HuH-7.5 (cell line): ENCODE measurements around the gene SELENOO.
"Not testable (repeated sequence)": the region's sequence is repeated elsewhere in the genome, so short reads cannot be mapped to it uniquely, and the experiment has no call there.

Experiments
- DNase-seq: peaks from one replicate; pipeline ENCODE4 v3.0.0; 2011; ENCODE audit warnings: low spot score

Gene SELENOO

GRCh38 chr22:50199829-50200460 lies 866 bp upstream of the SELENOO start:
- no peak for DNase-seq

DNA sequence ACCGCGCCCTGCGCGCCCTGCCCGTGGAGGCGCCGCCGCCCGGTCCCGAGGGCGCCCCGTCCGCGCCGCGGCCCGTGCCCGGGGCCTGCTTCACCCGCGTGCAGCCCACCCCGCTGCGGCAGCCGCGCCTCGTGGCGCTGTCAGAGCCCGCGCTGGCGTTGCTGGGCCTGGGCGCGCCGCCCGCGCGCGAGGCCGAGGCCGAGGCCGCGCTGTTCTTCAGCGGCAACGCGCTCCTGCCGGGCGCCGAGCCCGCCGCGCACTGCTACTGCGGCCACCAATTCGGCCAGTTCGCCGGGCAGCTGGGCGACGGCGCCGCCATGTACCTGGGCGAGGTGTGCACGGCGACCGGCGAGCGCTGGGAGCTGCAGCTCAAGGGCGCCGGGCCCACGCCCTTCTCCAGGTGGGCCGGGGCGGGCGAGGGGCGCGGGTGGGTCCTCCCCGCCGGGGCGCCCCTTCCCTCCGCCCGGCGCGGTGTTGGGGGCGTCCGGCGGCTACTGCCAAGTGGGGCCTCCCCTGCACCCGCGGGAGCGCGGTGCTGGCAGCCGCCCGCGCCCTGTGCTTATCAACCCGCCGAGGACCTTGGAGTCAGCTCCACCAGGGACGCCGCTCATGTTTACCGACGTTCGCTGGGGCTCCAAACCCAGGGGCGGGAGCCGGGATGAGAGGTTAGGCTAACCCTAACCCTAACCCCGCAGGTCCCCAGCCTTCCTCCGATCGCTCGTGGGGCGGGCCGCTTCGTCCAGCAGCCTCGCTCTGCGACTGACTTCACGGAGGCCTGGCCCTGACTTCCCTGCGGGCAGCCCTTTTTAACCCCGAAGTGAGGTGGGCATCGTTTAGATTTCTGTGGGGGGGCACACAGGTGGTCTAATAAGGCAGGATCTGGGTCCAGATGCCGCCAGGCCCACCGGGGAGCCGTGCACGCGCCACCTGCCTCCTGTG lies 649 bp downstream of the SELENOO start:
- peak; percentile 75 for DNase-seq

DNA sequence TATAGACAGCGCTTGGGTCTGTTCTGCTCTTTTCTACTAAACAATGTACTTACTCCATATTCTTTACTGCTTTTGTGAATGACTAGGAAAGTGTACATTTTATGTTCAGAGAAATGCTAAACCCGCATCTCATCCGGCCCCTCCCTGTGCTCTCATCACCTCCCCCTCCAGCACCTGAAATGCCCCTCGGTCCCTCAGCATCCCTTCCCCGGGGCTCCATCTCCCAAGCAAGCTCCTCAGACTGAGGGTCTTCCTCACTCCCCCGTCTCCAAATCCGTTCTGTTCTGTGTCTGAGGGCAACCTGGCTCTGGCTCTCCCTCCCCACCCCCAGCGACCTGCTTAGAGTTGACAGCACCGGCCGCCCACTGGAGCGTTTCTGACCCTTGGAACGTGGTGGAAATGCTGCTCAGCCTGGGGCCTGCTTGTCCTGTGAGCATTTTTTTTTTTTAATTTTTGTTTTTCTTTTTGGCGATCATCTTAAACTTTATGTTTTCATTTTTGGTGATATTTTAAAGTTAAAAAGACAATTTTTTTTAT lies 1.4 kb downstream of the SELENOO start:
- peak; percentile 83 for DNase-seq

GRCh38 chr22:50203288-50203687 lies 2.5 kb downstream of the SELENOO start:
- DNase-seq = no peak

- DNase-seq = no peak
Measured at GRCh38 chr22:50204571-50204970, 3.8 kb downstream of the SELENOO start.

GRCh38 chr22:50204998-50205397 lies 4.2 kb downstream of the SELENOO start:
- DNase-seq = not testable (repeated sequence)

GRCh38 chr22:50205781-50206569 lies 5.2 kb downstream of the SELENOO start:
- no peak for DNase-seq

- DNase-seq = peak; percentile 88
Measured at GRCh38 chr22:50206599-50206998, 5.8 kb downstream of the SELENOO start.

- no peak for DNase-seq
Measured at GRCh38 chr22:50207383-50208140, 6.8 kb downstream of the SELENOO start.

GRCh38 chr22:50208430-50208938 lies 7.7 kb downstream of the SELENOO start:
- DNase-seq = no peak

DNA sequence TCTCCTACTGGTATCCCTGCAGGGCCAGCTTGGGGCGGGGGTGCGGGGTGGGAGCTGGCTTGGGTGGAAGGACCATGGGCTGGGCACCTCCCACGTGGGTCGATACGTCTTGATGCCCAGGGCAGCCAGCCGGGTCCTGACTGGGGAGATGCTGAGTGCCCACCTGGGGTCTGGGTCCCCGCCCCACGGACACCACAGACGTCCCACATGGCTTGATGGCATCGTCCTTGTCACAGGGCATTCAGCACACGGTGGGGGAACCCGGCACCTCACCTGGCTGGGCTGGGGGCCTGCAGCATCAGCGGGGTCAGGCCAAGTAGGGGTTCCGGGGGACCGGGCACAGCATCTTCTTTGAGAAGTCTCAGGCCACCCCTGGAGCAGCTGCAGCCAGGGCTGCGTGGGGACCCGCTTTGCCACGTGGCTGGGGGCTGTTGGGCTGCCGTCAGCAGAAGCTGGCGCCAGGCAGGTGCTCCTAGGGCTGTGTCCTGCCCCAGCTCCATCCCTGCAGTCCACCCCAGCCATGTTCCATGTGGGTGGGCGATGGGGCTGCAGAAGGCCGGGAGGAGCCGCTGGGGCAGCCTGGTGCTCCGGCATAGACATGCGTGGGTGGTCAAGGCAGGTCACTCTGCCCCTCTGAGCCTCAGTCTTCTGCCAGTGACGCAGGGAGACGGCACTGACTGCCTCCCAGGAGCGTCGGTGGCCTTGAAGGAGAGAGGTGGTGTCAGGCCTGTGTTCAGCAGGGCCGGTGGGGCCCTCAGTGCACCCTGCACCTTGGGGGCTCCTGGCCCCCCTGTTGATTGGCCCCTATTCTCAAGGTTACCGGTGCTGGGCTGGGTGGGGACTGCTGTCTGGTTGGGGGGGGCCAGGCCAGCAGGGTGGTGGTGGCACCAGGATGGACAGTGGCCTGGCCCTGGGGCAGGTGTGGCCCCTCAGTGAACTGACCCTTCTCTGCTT lies 8.4 kb downstream of the SELENOO start:
- no peak for DNase-seq

DNA sequence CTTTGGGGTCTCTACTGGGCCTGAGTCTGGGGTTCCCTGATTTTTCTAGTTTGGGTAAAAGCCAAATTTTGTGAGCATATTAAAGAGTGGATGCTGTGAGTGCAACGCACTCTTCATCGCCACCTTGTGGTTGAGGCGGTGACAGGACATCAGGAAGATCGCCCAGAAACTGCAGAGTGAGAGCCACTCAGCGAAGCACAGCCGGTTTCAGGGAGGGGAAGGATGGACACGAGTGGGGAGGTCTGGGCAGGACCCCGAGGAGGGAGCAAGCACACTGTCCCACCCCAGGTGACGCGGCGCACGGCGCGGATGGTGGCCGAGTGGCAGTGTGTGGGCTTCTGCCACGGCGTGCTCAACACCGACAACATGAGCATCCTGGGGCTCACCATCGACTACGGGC lies 9.1 kb downstream of the SELENOO start:
- peak; percentile 91 for DNase-seq

DNA sequence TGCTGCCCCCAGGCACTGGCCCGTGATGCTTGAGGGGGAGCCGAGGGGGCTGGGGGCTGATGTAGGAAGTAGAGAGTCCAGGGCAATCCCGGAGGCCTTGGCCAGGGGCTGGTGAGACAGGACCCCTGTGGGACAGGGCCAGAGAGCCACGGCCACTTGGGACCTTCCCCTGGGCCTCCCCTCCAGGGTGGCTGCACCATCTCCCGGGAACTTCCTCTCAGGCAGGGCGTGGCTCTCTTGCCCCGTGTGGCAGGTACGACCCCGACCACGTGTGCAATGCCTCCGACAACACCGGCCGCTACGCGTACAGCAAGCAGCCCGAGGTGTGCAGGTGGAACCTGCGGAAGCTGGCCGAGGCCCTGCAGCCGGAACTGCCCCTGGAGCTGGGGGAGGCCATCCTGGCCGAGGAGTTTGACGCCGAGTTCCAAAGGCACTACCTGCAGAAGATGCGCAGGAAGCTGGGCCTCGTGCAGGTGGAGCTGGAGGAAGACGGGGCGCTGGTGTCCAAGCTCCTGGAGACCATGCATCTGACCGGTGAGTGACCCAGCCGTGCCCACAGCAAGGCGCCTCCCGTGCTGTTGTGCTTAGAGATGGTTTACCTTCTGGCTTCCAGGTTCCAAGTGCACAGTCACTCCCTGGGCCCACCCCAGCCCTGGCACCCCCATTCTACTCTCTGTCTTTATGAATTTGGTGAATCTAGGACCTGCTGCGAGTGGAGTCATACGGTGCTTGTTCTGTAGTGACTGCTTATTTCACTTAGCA lies 9.7 kb downstream of the SELENOO start:
- no peak for DNase-seq

DNA sequence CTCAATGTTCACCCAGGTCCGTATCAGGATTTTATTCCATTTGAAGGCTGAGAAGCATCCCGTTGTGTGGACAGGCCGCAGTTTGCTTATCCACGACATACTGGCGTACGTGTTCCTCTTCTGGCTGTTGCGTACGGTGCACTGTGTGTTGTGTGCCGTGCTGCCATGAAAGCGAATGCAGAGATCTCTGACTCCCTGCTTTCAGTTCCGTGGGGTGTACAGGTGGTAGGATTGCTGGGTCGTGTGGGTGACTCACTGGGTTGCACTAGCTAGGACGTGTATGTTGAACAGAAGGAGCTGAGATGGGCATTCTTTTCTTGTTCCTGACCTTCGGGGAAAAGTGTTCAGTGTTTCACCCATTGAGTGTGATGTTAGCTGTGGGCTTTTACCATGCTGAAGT lies 10.3 kb downstream of the SELENOO start:
- no peak for DNase-seq

- no peak for DNase-seq
Measured at GRCh38 chr22:50213263-50213662, 12.5 kb downstream of the SELENOO start.

DNA sequence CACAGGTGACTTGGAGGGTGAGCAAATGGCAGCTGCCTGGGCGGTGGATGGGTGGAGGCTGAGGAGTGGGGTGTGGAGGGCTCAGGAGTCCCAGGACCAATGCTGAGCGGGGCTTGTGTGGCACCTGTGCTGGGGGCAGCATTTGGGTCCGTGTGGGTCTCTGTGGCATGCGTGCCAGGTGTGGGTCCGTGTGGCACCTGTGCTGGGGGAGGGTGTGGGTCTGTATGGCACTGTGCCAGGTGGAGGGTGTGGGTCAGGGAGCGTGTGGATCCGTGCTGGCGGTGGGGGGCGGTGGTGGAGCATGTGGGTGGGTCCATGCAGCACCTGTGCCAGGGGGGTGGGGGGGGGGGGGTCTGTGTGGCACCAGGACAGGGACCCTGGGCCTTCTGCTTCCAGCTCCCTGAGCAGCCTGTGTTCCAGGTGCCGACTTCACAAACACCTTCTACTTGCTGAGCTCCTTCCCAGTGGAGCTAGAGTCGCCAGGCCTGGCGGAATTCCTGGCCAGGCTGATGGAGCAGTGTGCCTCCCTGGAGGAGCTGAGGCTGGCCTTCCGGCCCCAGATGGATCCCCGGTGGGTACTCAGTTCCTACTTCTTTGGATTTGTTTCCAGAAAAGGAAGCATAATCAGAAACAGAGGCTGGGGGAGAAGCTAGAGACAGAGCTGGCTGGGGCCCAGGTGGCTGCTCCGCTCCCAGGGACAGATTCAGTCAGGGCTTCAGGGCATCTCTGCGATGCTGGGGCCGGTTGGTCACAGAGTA lies 14.7 kb downstream of the SELENOO start:
- no peak for DNase-seq

- no peak for DNase-seq
Measured at GRCh38 chr22:50216055-50216683, 15.4 kb downstream of the SELENOO start.
